ENCODE measurements around the gene CD300LG.
A peak's percentile ranks its signal among the peaks of the same experiment; 100 is the strongest.
"Not testable (repeated sequence)": the region's sequence is repeated elsewhere in the genome, so short reads cannot be mapped to it uniquely, and the experiment has no call there.

The CD300LG gene

DNA sequence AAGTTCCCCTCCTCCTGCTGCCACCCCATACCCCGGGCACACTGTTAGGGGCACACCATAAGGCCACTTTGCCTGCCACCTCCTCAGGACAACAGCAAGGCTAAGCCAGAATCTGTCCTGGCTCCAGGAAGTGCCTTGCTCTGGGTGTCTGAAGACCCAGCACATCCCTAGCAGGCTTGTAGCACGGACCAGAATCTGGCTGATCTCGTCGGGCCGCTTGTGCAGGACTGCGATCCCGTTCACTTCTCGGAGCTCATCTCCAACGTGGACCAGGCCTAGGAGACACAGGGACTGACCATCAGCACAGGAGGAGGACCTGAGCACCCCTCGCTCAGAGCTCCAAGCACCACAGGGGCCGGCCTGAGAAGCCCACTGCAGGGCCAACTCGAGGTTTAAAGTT lies 21.4 kb upstream of the CD300LG start:
- DNase-seq (ENCODE audit: low spot score): no peak

DNA sequence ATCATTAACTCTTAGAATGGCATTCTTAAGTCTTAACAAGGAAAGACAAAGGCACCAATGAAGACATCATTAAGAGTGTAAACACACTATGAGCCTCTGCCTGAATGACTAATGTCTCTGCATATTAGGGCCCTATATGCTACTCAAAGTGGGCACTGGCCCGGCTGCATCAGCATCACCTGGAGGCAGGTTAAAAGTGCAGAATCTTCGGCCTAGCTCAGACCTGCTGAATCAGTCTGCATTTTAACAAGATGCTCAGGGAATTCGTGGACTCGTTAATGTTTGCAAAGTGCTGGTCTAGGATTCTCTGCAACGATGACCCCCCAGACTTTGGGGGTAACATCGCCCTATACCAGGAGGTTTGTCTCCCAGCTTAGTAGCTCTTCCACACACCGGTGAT lies 20.8 kb upstream of the CD300LG start:
- no peak for DNase-seq (ENCODE audit: low spot score)

DNA sequence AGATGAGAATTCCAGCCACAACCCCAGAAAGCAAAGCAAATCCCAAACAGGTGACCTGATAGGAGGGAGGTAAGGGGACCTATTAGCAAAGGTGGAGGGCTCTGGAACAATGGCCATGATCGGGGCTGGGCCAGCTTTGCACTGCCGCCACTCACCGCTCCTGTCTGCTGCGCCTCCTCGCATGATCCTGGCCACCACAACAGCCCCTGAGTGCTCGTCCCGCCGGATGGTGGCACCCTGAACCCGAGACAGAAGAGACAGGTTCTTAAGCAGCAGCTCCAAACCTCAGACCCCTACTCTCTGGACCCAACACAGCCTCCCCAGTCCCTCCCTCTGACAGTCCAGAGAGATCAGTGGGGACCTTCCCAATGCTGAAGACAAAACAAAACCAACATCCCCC lies 19.4 kb upstream of the CD300LG start:
- no peak for DNase-seq (ENCODE audit: low spot score)

DNA sequence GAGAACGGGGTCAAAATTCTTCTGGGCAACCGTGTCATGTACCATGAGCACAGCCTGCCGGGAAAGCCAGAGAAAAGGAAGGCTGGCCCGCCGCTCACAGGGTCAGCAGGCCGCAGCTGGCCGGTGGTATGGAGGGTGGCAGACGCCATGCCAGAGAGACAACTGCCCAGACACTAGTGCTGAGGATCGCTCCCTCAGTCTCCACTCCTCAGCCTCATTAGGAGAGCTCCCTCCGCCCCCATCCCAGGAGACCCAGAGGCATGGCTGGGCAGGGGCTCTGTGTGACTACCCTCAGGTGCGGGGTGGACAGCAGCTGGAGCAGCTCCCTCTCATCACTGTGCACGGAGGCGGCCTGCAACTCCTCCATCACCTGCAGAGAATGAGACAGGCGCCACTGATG lies 17.2 kb upstream of the CD300LG start:
- DNase-seq (ENCODE audit: low spot score): no peak

DNA sequence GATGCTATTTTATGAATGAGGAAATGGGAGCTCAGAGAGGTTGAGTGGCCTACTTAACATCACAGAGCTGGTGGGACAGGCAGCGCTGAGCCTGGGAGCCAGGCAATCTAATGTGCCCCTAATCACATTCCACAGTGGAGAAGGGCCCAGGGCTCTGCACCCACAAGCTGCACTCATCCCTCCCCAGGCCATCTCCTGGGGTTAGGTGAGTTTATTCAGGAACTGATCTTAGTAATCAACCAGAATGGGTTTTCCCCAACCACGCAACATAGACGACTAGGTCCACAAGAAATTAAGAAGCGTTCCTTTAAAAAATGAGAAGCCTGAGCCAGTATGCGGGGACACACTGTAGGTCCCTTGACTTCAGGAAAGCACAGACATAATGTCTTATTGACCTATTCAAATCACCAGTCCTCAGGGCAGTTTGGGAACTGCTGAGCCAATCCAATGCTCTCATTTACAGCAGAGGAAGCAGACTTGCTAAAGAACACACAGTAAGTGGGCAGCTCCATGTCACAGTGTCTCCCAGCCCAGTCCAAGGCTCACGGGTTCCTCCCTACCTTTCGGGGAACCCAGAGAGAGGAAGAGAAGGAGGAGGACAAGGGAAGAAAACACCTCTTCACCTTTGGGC lies 16.4 kb upstream of the CD300LG start:
- DNase-seq (ENCODE audit: low spot score): no peak

DNA sequence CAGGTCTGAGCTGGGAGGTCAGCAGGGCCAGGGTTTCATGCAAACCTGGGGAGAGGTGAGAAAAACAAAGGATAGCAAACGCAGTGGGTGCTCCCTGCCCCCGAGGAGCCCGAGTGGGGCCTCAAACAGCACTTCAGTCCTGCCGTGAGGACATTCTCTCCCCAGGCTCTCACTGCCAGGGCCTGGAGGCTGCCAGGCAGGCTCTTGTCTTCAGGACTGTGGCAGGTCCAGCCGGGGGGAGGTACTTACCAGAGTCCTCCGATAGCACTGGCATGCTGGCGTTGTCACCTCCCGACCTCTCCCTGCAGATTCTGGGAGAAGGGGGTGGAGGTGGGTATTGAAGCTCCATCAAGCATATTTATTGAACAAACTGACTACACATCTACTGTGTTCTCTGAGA lies 15.3 kb upstream of the CD300LG start:
- DNase-seq (ENCODE audit: low spot score): no peak

DNA sequence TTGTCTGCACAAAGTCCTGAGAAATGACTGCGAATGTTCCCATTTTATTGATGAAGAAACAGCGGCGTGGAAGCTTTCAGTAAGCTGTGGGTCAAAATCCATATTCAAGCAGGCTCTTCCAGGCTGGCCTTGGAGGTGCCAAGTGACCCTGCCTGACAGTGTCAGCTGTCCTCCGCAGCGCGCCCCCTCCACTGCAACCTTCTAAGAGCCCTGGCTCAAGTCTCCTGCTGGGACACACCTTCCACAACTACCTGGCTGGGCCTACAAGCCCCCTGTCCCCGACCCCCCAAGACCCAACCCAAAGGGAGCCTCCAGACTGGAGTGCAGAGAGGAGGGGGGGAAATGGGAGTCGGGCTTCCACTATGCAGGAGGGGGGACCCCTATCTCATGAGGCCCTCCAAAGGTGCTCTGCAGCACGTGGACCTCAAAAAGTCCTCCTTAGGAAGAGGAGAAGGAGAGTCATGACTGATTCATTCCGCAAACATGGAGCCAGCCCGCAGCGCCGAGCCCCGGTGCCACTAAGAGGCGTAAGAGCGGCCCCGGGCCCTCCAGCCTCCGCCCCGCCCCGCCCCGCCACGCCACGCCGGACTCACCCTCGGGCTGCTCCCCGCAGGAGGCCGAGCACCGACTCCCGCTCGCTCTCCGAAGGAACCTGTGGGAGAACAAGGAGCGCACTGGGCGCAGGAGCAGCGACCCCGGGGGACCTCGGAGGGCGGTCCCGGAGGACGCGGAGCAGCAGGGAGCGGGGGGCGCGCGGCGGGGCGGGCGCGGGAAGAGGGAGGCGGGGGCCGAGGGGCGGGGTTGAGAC lies 14.6 kb upstream of the CD300LG start:
- no peak for DNase-seq (ENCODE audit: low spot score)

DNA sequence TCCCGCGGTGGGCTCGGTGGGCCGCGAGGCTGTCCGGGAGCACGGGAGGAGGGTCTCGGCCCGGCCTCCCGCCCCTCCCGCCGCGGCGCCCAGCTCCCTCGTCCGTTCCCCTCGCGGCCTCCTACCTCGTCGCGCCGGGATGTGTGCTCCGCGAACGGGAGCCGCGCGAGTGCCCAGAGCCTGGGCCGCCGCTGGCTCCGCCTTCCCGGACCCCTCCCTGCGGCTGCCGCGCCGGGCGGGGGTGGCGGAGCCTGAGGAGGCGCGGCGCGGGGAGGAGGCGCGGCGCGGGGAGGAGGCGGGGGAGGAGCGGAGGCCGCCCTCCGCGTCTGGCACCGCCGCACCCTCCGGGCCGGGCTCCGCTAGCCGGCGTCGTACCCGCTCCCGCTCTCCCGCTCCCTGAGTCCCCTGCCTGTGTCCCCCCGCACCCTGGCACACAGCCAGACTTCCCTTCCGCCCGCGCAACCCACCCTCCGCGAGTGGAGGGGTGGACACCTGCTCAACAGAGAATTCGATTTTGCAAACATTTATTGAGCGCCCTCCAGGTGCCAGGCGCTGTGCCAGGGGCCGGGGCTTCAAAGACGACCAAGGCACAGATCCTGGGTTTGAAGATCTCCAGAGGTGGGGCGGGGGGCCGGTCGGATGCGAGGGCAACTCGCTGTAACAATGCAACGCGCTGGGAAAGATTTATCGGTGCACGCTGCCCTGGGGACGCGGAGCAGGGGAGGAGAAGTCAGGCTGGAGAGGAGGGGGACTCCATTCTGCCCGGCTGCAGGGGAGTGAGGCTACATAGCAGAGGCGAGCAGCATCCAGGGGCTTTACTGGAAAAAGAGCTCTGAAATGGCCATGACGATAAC lies 13.8 kb upstream of the CD300LG start, which contains the start of gene MPP3:
MPP3 (minus strand) TSS at position 171 of the 854 bp plus-strand sequence. CDS start 1,240 bp downstream, outside the sequence.
- no peak for DNase-seq (ENCODE audit: low spot score)

DNA sequence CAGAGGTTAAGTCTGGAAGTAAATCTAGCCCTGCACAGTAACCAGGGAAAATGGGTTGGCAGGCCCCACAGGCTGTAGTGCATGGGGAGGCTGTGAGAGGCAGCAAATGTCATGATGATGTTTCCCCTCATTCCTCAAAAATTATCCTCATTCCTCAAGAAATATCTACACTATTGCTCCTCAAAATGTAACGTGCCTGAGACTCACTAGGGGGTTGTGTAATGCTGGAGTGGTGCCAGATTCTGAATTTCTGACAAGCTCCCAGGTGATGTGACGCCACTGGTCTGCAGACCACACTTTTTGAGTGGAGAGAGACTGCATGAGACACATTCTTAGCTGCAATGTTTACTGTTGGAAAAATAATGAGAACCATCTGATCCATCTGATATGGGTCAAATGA lies 12.9 kb upstream of the CD300LG start:
- DNase-seq (ENCODE audit: low spot score): no peak

DNA sequence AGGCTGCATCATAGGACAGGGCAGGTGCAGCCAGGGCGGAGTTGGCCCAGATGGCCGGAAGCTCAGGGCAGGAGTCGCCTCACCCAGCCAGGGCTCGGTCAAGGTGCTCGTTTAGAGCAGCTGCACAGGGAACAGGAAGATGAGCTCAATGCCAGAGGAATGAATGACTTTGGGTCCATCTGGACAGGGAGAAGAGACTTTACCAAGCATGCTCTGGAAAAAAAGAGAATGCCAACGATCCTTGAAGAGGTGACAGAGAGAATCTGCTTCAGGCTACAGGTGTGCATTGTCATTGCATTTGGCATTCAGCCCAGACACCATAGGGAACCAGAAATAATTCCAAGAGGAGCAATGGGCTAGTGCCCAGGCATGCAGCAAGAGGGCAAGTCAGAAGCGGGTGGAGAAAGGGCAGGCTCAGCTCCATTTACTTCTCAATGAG lies 7.3 kb upstream of the CD300LG start:
- no peak for DNase-seq (ENCODE audit: low spot score)

DNA sequence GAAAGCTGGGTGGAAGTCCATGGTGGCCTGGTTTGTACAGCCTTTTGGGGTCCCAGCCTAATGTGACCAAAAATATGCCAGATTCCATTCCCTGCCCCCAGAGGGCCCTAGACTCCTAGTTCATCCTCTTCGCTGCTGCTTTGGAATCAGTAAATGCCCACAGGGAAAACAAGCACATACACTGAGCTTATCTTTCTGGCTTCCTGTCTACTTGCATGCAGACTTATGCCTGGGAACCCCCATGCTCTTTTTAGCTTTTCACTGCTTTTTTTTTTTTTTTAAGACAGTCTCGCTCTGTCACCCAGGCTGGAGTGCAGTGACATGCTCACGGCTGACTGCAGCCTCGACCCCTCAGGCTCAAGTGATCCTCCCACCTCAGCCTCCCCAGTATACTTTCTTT lies 6.2 kb upstream of the CD300LG start:
- peak; percentile 23 for DNase-seq (ENCODE audit: low spot score)

DNA sequence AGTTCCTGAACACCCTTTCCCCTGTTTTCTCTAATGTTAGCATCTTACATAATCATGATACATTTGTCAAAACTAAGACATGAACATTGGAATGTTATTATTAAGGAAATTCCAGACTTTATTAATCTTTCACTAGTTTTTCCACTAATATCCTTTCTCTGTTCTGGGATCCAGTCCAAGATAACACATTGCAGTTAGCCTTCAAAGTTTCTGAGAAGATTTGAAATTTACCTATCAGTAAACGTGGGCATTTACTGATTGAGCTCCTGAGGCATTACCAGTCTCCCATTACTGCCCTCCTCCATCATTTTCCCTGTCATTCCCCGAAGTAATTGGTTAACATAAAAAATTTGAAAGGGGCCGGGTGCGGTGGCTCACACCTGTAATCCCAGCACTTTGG lies 5.7 kb upstream of the CD300LG start:
- DNase-seq (ENCODE audit: low spot score): no peak

DNA sequence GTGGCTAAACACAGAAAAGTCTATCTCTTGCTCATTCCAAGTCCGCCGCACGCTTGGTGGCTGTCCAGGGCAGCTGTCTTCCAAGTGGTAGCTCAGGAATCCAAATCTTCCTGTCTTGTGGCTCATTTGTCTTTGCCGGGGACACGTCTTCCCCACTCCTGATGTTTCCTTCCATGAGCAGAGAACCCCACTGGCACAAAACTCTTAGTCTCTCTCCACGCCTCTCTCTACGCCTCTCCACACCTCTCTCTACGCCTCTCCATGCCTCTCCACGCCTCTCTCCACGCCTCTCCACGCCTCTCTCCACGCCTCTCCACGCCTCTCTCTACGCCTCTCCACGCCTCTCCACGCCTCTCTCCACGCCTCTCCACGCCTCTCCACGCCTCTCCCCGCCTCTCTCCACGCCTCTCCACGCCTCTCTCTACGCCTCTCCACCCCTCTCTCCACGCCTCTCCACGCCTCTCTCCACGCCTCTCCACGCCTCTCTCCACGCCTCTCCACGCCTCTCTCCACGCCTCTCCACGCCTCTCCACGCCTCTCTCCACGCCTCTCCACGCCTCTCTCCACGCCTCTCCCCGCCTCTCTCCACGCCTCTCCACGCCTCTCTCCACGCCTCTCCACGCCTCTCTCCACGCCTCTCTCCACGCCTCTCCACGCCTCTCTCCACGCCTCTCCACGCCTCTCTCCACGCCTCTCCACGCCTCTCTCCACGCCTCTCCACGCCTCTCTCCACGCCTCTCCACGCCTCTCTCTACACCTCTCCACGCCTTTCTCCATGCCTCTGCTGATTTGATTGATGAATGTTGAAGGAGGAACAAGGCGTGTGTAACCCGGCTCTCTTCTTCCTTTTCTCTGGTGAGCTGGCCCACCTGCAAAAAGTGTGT lies 4.6 kb upstream of the CD300LG start:
- not testable (repeated sequence) for DNase-seq (ENCODE audit: low spot score)

DNA sequence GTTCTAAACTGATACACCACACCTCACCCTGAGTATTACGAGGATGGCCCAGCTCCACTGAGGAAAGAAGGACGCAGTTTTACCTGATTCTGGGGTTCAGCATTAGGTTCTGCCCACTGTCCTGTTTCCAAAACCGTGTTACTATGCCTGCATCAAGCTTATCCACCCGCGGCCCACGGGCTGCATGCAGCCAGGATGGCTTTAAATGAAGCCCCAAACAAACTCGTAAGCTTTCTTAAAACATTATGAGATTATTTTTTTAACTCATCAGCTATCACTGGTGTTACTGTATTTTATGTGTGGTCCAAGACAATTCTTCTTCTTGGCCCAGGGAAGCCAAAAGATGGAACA lies 4.0 kb upstream of the CD300LG start:
- DNase-seq (ENCODE audit: low spot score): no peak

DNA sequence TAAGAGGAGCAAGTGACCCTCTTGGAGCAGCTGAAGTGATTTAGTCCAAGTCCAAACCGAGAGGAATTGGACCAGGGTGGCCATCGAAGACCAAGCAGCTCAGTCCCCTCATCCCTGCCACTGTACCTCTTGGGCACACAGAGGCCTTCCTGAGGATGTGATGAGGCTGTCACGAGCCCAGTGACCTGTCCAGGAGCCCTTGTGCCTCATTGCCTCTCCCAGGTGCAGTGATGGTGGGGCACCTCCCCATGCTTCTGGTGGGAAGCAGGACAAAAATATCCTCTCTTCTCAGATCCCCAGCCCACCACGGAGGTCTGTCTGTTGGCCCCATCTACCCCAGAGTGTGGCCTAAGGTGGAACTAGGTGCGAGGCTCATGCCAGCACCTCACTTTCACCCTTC lies 2.7 kb upstream of the CD300LG start:
- DNase-seq (ENCODE audit: low spot score): no peak

DNA sequence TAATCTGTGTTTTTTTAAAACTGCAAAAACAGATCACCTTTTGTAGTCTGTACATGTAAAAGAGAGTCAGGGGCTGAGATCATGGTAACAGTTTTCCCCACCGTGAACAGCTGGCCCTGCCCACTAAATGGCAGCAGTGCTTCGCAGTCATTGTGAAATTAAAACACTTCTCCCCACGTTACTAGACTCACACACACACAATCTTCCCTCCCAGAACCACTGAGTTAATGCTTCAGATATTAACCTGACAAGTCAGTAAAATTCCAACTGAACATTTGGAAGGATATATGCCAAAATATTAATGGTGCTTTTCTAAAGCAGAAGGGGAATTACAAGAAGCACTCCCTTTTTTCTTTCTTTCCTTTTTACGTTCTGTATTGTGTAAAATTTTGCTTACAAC lies 1.2 kb upstream of the CD300LG start:
- DNase-seq (ENCODE audit: low spot score): no peak

DNA sequence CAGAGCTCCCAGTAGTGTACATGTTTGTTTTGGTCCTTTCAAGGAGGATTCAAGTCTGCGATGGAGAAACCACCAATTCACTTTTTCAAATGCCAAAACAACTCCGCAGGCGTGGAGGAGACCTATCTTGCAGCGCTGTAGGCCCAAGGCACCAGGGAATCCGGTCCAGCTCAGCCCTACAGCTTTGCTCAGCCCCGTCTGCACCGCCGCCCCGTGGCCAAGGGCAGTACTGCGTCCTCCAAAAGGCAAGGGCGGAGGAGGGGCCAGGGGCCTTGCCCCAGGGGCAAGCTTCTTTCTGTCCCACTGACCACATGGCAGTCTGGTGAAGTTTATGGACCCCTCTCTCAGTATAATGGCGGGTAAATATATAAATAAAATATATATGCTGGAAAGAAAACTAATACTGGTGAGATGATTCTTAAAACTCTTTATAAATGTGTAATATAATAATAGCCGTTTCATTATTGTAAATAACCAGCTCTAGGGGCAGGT lies 709 bp upstream of the CD300LG start:
- DNase-seq (ENCODE audit: low spot score): peak; percentile 77

DNA sequence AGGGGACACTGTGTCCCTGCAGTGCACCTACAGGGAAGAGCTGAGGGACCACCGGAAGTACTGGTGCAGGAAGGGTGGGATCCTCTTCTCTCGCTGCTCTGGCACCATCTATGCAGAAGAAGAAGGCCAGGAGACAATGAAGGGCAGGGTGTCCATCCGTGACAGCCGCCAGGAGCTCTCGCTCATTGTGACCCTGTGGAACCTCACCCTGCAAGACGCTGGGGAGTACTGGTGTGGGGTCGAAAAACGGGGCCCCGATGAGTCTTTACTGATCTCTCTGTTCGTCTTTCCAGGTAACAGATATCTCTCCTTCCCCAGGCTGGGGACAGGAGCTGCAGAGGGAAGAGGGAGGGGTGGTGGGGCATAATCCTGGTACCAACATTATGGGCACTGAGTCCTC lies 1.6 kb downstream of the CD300LG start:
- DNase-seq (ENCODE audit: low spot score): no peak

DNA sequence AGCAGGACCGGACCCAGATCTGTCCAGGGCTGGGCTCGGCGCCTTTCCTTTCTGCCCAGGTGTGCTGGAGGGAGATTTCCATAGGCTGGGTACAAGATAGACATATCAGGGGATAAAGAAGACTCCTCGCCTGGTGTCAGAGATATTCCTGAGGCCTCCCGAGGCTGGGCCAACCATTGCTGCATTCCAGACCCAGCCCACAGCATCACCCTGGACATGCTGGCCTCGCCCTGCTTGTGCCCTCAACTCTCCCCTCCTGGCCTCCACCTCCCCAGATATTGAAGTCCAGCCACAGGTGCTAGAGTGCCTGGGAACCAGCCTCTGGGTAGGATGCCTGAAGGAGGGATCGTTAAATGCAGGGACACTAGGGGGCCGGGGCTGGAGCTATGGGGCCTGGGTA lies 2.1 kb downstream of the CD300LG start:
- no peak for DNase-seq (ENCODE audit: low spot score)

DNA sequence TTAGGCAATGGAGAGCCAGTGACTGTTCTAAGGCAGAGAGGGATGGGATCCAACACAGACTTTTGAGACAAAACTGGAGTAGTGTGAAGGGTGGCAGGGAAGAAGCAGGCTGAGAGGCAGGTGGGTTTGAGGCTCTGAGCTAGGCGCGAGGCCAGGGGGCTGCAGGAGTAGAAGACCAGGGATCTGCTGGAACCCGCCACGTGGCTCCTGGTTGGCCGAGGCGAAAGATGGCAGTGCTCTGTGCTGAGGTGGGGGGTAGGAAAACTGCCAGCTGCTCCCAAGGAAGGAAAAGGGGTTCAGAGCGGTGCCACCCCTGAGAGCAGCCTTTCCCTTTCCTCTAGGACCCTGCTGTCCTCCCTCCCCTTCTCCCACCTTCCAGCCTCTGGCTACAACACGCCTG lies 5.6 kb downstream of the CD300LG start:
- DNase-seq (ENCODE audit: low spot score): no peak

DNA sequence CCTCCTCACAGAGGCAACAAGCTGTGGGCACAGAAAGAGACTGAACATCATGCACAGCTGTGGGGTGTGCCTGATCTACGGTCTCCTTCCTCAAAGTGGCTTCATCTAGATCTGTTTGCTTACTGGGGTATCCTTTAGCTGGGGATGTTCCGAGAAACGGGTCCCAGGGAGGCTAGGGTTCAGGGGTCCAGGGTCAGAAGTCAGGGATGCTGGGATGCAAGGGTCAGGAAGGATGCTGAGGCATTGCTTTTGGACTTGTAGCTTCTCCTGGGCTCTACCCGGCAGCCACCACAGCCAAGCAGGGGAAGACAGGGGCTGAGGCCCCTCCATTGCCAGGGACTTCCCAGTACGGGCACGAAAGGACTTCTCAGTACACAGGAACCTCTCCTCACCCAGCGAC lies 6.6 kb downstream of the CD300LG start:
- no peak for DNase-seq (ENCODE audit: low spot score)

DNA sequence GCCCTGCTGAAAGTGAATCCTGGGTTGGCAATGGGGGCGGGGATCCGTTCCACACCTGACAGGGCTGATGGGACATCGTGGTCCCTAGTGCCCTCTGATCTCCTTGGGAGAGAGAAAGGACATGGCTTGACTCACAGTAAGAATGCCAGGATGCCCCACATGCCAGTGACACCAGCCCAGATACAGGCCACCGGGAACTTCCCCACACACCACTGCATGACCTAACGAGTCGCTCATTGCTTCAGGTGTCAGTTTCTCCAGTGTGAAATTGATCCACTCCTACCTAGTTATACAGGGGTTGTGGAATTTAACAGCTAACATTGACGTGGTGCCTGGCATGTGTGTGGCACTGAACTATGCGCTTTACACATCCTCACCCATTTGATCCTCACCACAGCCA lies 7.5 kb downstream of the CD300LG start:
- no peak for DNase-seq (ENCODE audit: low spot score)
